CD4-positive, CD25-positive, alpha-beta regulatory T cell (primary cell): Measurements from ENCODE around the gene RNF31. TPM values are rescaled to one million over a fixed set of nuclear protein-coding genes. Genes with fewer than 3 reads are reported as not detected.

ENCODE experiments used
- ATAC-seq, 2 donors: fragments of 150-1000 bp; cut with Tn5 transposase; one replicate each; pipeline ENCODE4 v1.10.0; 2021; ENCODE audit warnings: low read depth in 2 of 2, moderate number of reproducible peaks in 2 of 2, moderate library complexity in 1 of 2
- DNase-seq, 3 donors: peaks; one replicate each; pipeline versions ENCODE4 v3.0.0 to v3.0.0-alpha.2; 2012 to 2022; ENCODE audit warnings: mixed read lengths in 1 of 3
- H3K27ac ChIP-seq: one replicate; pipeline ENCODE4 v1.7.0; 2013; ENCODE audit warnings: mild to moderate bottlenecking, low read length; ENCODE audit not compliant: insufficient read depth, poor library complexity, severe bottlenecking
- H3K27me3 ChIP-seq: one replicate; pipeline ENCODE4 v1.7.0; 2013; ENCODE audit warnings: low read length; ENCODE audit not compliant: control insufficient read depth, insufficient read depth
- H3K36me3 ChIP-seq: one replicate; pipeline ENCODE4 v1.7.0; 2013; ENCODE audit warnings: mild to moderate bottlenecking, low read length, moderate library complexity; ENCODE audit not compliant: control insufficient read depth, insufficient read depth
- H3K4me1 ChIP-seq: 2 replicates; pipeline ENCODE4 v1.7.0; 2013; ENCODE audit warnings: mild to moderate bottlenecking, low read length; ENCODE audit not compliant: insufficient read depth, control insufficient read depth, poor library complexity, severe bottlenecking
- H3K4me3 ChIP-seq: one replicate; pipeline ENCODE4 v1.7.0; 2013; ENCODE audit warnings: low read depth, mild to moderate bottlenecking, low read length, moderate library complexity
- H3K9me3 ChIP-seq, 2 experiments: 1 replicate in 1 of 2; 2 replicates in 1 of 2; pipeline ENCODE4 v1.7.0; 2013; ENCODE audit warnings: low read length in 2 of 2, mild to moderate bottlenecking in 1 of 2, moderate library complexity in 1 of 2; ENCODE audit not compliant: control insufficient read depth in 2 of 2
- H3K27ac Mint-ChIP-seq, 3 donors: one replicate each; pipeline ENCODE4 v1.8.0; 2020 to 2022; ENCODE audit warnings: mild to moderate bottlenecking in 3 of 3, mixed read lengths in 3 of 3, moderate library complexity in 2 of 3
- H3K27me3 Mint-ChIP-seq: one replicate; pipeline ENCODE4 v1.8.0; 2022; ENCODE audit warnings: mild to moderate bottlenecking, mixed read lengths
- H3K36me3 Mint-ChIP-seq: one replicate; pipeline ENCODE4 v1.8.0; 2020; ENCODE audit warnings: mixed read lengths
- H3K4me1 Mint-ChIP-seq, 4 donors: one replicate each; pipeline ENCODE4 v1.8.0; 2020 to 2022; ENCODE audit warnings: mixed read lengths in 4 of 4, mild to moderate bottlenecking in 1 of 4
- H3K4me3 Mint-ChIP-seq, 4 donors: one replicate each; pipeline ENCODE4 v1.8.0; 2020 to 2022; ENCODE audit warnings: mild to moderate bottlenecking in 4 of 4, mixed read lengths in 4 of 4, moderate library complexity in 3 of 4
- H3K9me3 Mint-ChIP-seq, 7 donors: one replicate each; pipeline ENCODE4 v1.8.0; 2020 to 2022; ENCODE audit warnings: mixed read lengths in 7 of 7, mild to moderate bottlenecking in 3 of 7, moderate library complexity in 2 of 7
- polyA plus RNA-seq, 4 donors: library from polyadenylated mRNA; unstranded; fragments of 300-500 nt; fragmentation: Illumina TruSeq; gene quantifications; one replicate each; pipeline ENCODE4 v1.2.3, GENCODE V29; 2021
- total RNA-seq: library from RNA; stranded (reverse); gene quantifications from one replicate; pipeline ENCODE4 v1.2.3, GENCODE V29; 2022

The RNF31 gene
- total RNA-seq (82.4 TPM), polyA plus RNA-seq (10 to 100 TPM; 35.9 to 55.9 (median 41.1) TPM)

DNA sequence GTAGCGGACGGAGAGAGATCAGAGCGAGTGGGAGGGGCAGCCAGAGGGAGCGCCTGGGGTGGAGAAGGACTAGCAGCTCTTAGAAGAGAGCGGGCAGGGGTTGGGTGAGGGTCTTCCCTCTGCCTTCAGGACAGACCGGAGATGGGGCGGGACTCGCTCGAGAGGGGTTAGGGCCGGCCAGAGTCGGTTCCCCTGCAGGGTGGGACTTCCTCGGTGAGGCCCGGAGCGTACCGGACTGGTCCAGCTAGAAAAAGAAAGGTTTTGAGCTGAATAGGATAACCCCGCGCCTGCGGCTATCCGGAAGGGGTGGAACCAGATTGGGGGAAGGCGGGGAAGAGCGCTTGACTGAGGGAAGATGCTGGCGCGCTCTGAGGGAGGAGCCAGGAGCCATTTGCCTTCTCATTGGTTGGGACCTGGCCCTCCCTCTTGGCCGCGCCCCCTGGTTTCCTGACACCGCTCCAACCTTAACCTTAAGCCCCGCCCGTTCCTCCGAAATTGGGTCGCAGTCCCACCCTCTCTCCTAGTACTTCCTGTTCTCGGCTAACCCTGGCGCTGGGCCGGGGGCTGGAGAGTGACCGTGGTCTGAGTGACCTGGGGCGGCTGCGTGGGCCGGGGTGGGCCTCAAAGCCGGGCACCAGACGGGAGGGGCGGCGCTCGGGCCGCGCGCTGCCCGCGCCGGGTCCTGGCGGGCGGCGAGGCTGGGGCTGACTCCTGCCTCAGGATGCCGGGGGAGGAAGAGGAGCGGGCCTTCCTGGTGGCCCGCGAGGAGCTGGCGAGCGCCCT lies at the start of gene RNF31:
TSS of gene RNF31 (plus strand) at position 521 of the 783 bp plus-strand sequence. CDS start at position 722, 201 bp downstream.
- H3K4me1 ChIP-seq = peaks cover 49% of the 10 kb centered on the region

GRCh38 chr14:24098229-24098926 lies 48.9 kb upstream of the RNF31 start:
- no peaks in the 10 kb centered on the region for H3K9me3 ChIP-seq
- Mint-ChIP-seq H3K27ac (no peak overlapping the region), H3K4me3 (peak overlapping the region in 1 of 4 donors; percentile 47), H3K4me1 (peaks cover 4 to 30% (median 14%) of the 10 kb centered on the region in 4 donors), H3K27me3 (no peaks in the 10 kb centered on the region), H3K9me3 (no peaks in the 10 kb centered on the region), H3K36me3 (peaks cover 30% of the 10 kb centered on the region)
- ATAC-seq (no peak), DNase-seq (no peak)
- peaks cover 37% of the 10 kb centered on the region for H3K36me3 ChIP-seq
- no peak overlapping the region for H3K4me3 ChIP-seq
- peaks cover 18% of the 10 kb centered on the region for H3K4me1 ChIP-seq
- no peaks in the 10 kb centered on the region for H3K27me3 ChIP-seq
- no peak overlapping the region for H3K27ac ChIP-seq

More for the DNA sequence above, at the start of gene RNF31:
- H3K9me3 Mint-ChIP-seq = no peaks in the 10 kb centered on the region
- Histone ChIP-seq H3K9me3 (no peaks in the 10 kb centered on the region), H3K36me3 (peaks cover 44% of the 10 kb centered on the region), H3K27ac (peak within 1 kb of the TSS; percentile 92), H3K27me3 (no peaks in the 10 kb centered on the region), H3K4me3 (peak within 1 kb of the TSS; percentile 96)
- peak; percentile 89 to 90 for ATAC-seq
- no peaks in the 10 kb centered on the region for H3K27me3 Mint-ChIP-seq
- DNase-seq = peak; percentile 97 to 100 (median 97)
- H3K4me3 Mint-ChIP-seq = peak within 1 kb of the TSS; percentile 98 to 100 (median 100)
- peak within 1 kb of the TSS; percentile 92 to 98 (median 97) for H3K27ac Mint-ChIP-seq
- peaks cover 15% of the 10 kb centered on the region for H3K36me3 Mint-ChIP-seq
- peaks cover 0 to 75% (median 41%) of the 10 kb centered on the region in 4 donors for H3K4me1 Mint-ChIP-seq

DNA sequence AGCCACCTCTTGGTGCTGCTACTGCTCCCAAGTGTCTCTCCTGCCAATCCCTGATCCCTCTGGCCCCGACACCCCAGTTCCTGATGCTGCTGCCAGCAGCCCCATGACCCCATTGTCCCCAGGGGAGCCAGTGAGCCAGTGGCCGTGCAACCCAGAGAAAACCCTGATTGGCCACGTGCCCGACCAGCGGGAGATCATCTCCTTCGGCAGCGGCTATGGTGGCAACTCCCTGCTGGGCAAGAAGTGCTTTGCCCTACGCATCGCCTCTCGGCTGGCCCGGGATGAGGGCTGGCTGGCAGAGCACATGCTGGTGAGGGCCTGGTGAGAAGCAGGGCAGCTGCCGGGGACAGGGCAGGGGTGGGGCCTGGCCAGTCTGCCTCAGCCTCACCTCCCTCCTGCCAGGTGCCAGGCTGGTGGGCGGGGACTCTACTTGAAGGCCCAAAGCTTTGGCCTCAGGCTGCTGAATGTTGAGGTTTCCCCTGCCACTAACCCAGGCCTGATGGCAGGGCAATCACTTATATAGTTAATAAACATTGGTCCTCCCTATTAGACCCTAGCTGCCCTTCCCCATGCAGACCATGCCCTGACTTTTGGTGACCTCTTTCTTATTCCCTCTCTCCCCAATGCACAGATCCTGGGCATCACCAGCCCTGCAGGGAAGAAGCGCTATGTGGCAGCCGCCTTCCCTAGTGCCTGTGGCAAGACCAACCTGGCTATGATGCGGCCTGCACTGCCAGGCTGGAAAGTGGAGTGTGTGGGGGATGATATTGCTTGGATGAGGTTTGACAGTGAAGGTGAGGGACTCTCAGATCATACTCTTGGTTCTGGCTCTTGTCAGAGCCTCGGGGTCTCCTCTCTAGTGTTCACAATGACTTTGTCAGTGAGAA lies 48.1 kb upstream of the RNF31 start:
- Histone ChIP-seq H3K27me3 (no peaks in the 10 kb centered on the region), H3K4me1 (peaks cover 11% of the 10 kb centered on the region), H3K36me3 (peaks cover 38% of the 10 kb centered on the region), H3K4me3 (no peak overlapping the region), H3K27ac (no peak overlapping the region), H3K9me3 (no peaks in the 10 kb centered on the region)
- Mint-ChIP-seq H3K27me3 (no peaks in the 10 kb centered on the region), H3K27ac (no peak overlapping the region), H3K9me3 (no peaks in the 10 kb centered on the region), H3K4me3 (peak overlapping the region in 1 of 4 donors; percentile 47), H3K36me3 (peaks cover 36% of the 10 kb centered on the region), H3K4me1 (peaks cover 4 to 24% (median 12%) of the 10 kb centered on the region in 4 donors)
- ATAC-seq = no peak
- DNase-seq = no peak

DNA sequence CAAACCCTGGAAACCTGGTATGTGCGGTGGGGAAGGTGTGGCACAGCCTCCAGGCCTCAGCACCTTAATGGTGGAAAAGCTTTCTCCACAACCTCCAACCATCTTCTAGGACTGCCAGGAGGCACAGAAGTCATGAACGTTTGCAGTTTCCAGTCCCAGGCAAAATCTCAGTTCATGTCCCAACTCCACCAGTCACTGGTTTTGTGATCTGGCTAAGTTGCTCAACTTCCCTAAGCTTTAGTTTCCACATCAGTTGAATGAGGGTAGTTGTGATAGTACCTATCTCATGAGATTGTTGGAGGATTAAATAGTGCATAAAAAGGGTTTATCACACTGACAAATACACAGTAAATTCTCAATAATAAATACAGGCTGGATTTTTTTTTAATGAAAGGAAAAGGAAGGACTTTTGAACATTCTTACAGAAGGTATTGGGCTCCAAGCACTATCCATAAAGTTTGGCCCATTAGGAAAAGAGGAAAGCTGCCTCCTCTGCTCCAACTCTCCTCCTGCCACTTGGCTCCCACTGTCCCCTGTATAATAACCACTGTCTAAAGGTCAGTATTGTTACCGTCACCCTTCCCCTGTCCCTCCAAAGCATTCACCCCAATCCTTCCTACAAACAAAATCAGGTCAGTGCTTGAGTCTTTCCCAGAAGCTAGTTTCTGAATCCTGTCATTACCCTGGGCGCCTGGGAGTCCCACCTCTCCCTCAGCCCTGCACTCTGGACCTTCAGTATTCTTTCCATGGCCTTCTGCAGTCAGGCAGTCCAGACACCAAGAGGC lies 46.9 kb upstream of the RNF31 start:
- no peak for ATAC-seq
- Mint-ChIP-seq H3K27ac (peak overlapping the region in 1 of 3 donors; percentile 78), H3K4me3 (no peak overlapping the region), H3K4me1 (peaks cover 4 to 17% (median 9%) of the 10 kb centered on the region in 4 donors), H3K27me3 (no peaks in the 10 kb centered on the region), H3K36me3 (peaks cover 45% of the 10 kb centered on the region), H3K9me3 (peaks cover 0 to 1% (median 0%) of the 10 kb centered on the region in 7 donors)
- no peak for DNase-seq
- H3K4me3 ChIP-seq = no peak overlapping the region
- H3K27ac ChIP-seq = no peak overlapping the region
- H3K36me3 ChIP-seq = peaks cover 43% of the 10 kb centered on the region
- H3K9me3 ChIP-seq = no peaks in the 10 kb centered on the region
- peaks cover 7% of the 10 kb centered on the region for H3K4me1 ChIP-seq
- no peaks in the 10 kb centered on the region for H3K27me3 ChIP-seq

GRCh38 chr14:24100982-24101494 lies 46.3 kb upstream of the RNF31 start:
- Histone ChIP-seq H3K36me3 (peaks cover 43% of the 10 kb centered on the region), H3K9me3 (no peaks in the 10 kb centered on the region), H3K27me3 (no peaks in the 10 kb centered on the region), H3K27ac (no peak overlapping the region), H3K4me1 (peaks cover under 1% of the 10 kb centered on the region), H3K4me3 (no peak overlapping the region)
- peaks cover 0 to 12% (median 4%) of the 10 kb centered on the region in 4 donors for H3K4me1 Mint-ChIP-seq
- peak overlapping the region in 1 of 4 donors; percentile 1 for H3K4me3 Mint-ChIP-seq
- peaks cover 45% of the 10 kb centered on the region for H3K36me3 Mint-ChIP-seq
- DNase-seq = no peak
- peaks cover 0 to 1% (median 0%) of the 10 kb centered on the region in 7 donors for H3K9me3 Mint-ChIP-seq
- no peak for ATAC-seq
- H3K27me3 Mint-ChIP-seq = no peaks in the 10 kb centered on the region
- H3K27ac Mint-ChIP-seq = peak overlapping the region in 1 of 3 donors; percentile 78

GRCh38 chr14:24102357-24103048 lies 44.8 kb upstream of the RNF31 start:
- H3K27me3 ChIP-seq = no peaks in the 10 kb centered on the region
- H3K4me1 ChIP-seq = no peaks in the 10 kb centered on the region
- DNase-seq (no peak), ATAC-seq (no peak)
- H3K4me3 ChIP-seq = no peak overlapping the region
- H3K36me3 ChIP-seq = peaks cover 40% of the 10 kb centered on the region
- H3K9me3 Mint-ChIP-seq = peaks cover 0 to 1% (median 0%) of the 10 kb centered on the region in 7 donors
- no peak overlapping the region for H3K4me3 Mint-ChIP-seq
- no peak overlapping the region for H3K27ac Mint-ChIP-seq
- peaks cover 45% of the 10 kb centered on the region for H3K36me3 Mint-ChIP-seq
- H3K9me3 ChIP-seq = no peaks in the 10 kb centered on the region
- peaks cover under 1 to 5% (median 3%) of the 10 kb centered on the region in 4 donors for H3K4me1 Mint-ChIP-seq
- H3K27me3 Mint-ChIP-seq = no peaks in the 10 kb centered on the region
- H3K27ac ChIP-seq = no peak overlapping the region
